AG04450 (cell line): ENCODE measurements around the gene CCDC78. TPM values are rescaled to one million over a fixed set of nuclear protein-coding genes. Genes with fewer than 3 reads are reported as not detected.

ENCODE experiments used
- CTCF ChIA-PET: fragments of 300-600, 350-600 bp; formaldehyde crosslinking; extraction: SDS; loops from one replicate; lab custom pipeline; 2022; ENCODE audit warnings: antibody characterized with exemption, inconsistent platforms; lab: Charles Lee
- POLR2A ChIA-PET: fragments of 350-600 bp; formaldehyde crosslinking; extraction: SDS; loops from one replicate; lab custom pipeline; 2021; ENCODE audit warnings: antibody characterized with exemption, inconsistent platforms; lab: Yijun Ruan, JAX
- DNase-seq: peaks from one replicate; pipeline ENCODE4 v3.0.0-alpha.2; 2011; ENCODE audit warnings: low read depth, low spot score
- H3K27ac ChIP-seq: one replicate; pipeline ENCODE4 v1.5.1; 2012; ENCODE audit warnings: low read depth, low read length, control low read depth
- H3K27me3 ChIP-seq: one replicate; pipeline ENCODE4 v1.6.0; 2012; ENCODE audit warnings: low read length; ENCODE audit not compliant: control insufficient read depth, insufficient read depth
- H3K4me3 ChIP-seq: 2 replicates; pipeline ENCODE4 v1.5.1; 2011; ENCODE audit warnings: mild to moderate bottlenecking, low read depth, low read length, control low read depth
- H3K9me3 ChIP-seq: 2 replicates; pipeline ENCODE4 v1.5.1; 2012; ENCODE audit warnings: low read length; ENCODE audit not compliant: control insufficient read depth, insufficient read depth
- polyA plus RNA-seq: library from polyadenylated mRNA; depleted of rRNA; stranded (reverse); fragments of >200 nt; gene quantifications from 2 replicates; pipeline ENCODE4 v1.2.3, GENCODE V29; 2011
- TF ChIP-seq, protein P1 (sequence below): IDR thresholded peaks from 2 replicates; pipeline ENCODE4 v1.5.1; 2011; ENCODE audit warnings: low read depth, low read length, control low read depth, inconsistent platforms

CCDC78 gene
- polyA plus RNA-seq, 1 experiment: 1.1 TPM

DNA sequence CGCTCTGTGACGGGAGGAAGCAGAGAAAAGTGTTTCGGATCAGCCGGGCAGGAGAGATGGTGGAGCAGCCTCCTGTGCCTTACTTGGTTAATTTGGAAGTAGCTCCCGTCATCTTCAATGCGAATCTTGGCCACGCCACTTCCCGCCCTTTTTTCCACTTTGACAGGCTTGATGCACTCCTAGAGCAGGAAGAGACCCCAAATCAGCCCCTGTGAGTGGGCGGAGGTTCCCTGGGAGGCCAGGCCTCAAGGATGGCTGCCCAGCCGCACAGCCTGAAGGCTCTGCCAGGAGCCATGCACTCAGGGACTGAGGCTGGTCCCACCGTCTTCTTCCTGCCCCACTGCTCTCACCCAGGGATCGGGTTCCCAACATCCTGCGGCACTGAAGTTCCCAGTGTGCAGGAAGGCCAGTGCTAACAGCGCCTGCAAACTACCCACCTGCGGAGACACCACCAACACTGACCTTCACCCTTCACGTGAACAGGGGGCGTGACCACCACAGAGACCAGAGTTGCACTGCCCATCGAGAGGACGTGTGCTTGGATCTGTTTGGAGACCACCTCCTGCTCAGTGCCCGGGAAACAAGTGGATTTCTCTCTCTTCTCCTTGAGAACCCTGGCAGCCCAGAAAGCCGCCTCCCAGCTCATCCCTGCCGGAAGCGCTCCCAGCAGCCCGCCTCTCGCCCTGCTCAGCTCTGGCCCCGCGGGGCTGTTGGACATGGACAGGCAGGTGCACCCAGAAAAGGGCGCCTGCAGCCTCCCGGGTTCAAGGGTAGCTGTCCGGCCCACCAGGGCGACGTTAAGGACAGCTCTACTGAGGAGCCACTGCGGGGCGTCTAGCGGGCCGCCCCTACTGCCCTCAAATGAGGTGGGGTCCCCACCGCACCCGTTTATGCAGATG, 13.6 kb upstream of the CCDC78 start:
- Histone ChIP-seq H3K27ac (no peak overlapping the region), H3K27me3 (no peaks in the 10 kb centered on the region), H3K4me3 (peak overlapping the region; percentile 78), H3K9me3 (no peaks in the 10 kb centered on the region; the same call in 1 of the 2 replicates)
- CTCF ChIA-PET: interaction anchor here (0.7 to 0.8 kb wide), 2 partner anchors 27 to 45 kb away, joined by 3 to 6 read pairs; no protein-coding TSS in a partner anchor
- DNase-seq: no peak
- POLR2A ChIA-PET: no interaction called here
- TF ChIP-seq, protein P1, sequence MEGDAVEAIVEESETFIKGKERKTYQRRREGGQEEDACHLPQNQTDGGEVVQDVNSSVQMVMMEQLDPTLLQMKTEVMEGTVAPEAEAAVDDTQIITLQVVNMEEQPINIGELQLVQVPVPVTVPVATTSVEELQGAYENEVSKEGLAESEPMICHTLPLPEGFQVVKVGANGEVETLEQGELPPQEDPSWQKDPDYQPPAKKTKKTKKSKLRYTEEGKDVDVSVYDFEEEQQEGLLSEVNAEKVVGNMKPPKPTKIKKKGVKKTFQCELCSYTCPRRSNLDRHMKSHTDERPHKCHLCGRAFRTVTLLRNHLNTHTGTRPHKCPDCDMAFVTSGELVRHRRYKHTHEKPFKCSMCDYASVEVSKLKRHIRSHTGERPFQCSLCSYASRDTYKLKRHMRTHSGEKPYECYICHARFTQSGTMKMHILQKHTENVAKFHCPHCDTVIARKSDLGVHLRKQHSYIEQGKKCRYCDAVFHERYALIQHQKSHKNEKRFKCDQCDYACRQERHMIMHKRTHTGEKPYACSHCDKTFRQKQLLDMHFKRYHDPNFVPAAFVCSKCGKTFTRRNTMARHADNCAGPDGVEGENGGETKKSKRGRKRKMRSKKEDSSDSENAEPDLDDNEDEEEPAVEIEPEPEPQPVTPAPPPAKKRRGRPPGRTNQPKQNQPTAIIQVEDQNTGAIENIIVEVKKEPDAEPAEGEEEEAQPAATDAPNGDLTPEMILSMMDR: no peak

- ChIA-PET CTCF (no interaction called here), POLR2A (no interaction called here)
Measured at GRCh38 chr16:736936-737481, 10.8 kb upstream of the CCDC78 start.

GRCh38 chr16:735982-736453, 9.8 kb upstream of the CCDC78 start:
- Histone ChIP-seq H3K27ac (no peak overlapping the region), H3K9me3 (no peaks in the 10 kb centered on the region; the same call in 1 of the 2 replicates), H3K27me3 (no peaks in the 10 kb centered on the region), H3K4me3 (no peak overlapping the region)
- TF ChIP-seq, protein P1: no peak
- CTCF ChIA-PET: no interaction called here
- DNase-seq: no peak
- POLR2A ChIA-PET: interaction anchor here (0.7 kb wide), 1 partner anchor 608 kb away, joined by 3 read pairs; no protein-coding TSS in a partner anchor

More at GRCh38 chr16:736936-737481, 10.8 kb upstream of the CCDC78 start:
- no peak for DNase-seq
- Histone ChIP-seq H3K9me3 (no peaks in the 10 kb centered on the region; the same call in 1 of the 2 replicates), H3K4me3 (no peak overlapping the region), H3K27ac (no peak overlapping the region), H3K27me3 (no peaks in the 10 kb centered on the region)
- TF ChIP-seq, protein P1: no peak

- Histone ChIP-seq H3K27me3 (no peaks in the 10 kb centered on the region), H3K9me3 (no peaks in the 10 kb centered on the region; the same call in 1 of the 2 replicates), H3K4me3 (no peak overlapping the region), H3K27ac (no peak overlapping the region)
- POLR2A ChIA-PET: no interaction called here
- no peak for DNase-seq
- CTCF ChIA-PET: no interaction called here
- TF ChIP-seq, protein P1: no peak
Measured at GRCh38 chr16:734981-735881, 9.0 kb upstream of the CCDC78 start.
